ENCODE measurements around the gene CCDC149. TPM values are rescaled to one million over a fixed set of nuclear protein-coding genes. Genes with fewer than 3 reads are reported as not detected.

CCDC149 gene
- total and polyA plus RNA-seq, 2 donors (not counting 3 experiments of a cell fraction or from before 2014, with no cell fraction given), result 7.8 to 11.3 TPM

GRCh38 chr4:24865401-24865800 is 47.4 kb downstream of the CCDC149 start:
- Histone ChIP-seq H4K20me1 (replicated peaks; ENCODE audit: control insufficient read depth, extremely low read depth, insufficient read depth, low read length) (no peaks in the 10 kb centered on the region), H3K4me3 (replicated peaks in 1 of 3; ENCODE audit: insufficient read depth in 1 of 3, low read depth in 1 of 3, low read length in 3 of 3) (no peak overlapping the region), H3K27me3 (ENCODE audit: control insufficient read depth in 2 of 2, insufficient read depth in 2 of 2, low read length in 2 of 2) (no peaks in the 10 kb centered on the region), H3K9me3 (replicated peaks; ENCODE audit: control insufficient read depth, insufficient read depth, low read length) (no peaks in the 10 kb centered on the region), H3K4me1 (ENCODE audit: control insufficient read depth, extremely low read depth, insufficient read depth, low read length) (no peaks in the 10 kb centered on the region), H3K9ac (replicated peaks; ENCODE audit: extremely low read depth, insufficient read depth, low read length) (no peak overlapping the region), H3K4me2 (ENCODE audit: insufficient read depth, low read length) (no peak overlapping the region), H3K9me1 (replicated peaks; ENCODE audit: control insufficient read depth, extremely low read depth, insufficient read depth, low read length) (no peaks in the 10 kb centered on the region), H2AFZ (ENCODE audit: low read depth, low read length) (no peak overlapping the region), H3K27ac (ENCODE audit: insufficient read depth, low read depth, low read length) (no peak overlapping the region), H3K79me2 (ENCODE audit: control insufficient read depth, insufficient read depth, low read length) (no peaks in the 10 kb centered on the region), H3K36me3 (ENCODE audit: control insufficient read depth in 2 of 2, extremely low read depth in 1 of 2, insufficient read depth in 2 of 2, low read length in 2 of 2) (no peaks in the 10 kb centered on the region)
- DNase-seq (ENCODE audit: low read depth, low spot score), result no peak
- BruUV-seq (replicated peaks), result no TSS peak
- no peak for TF ChIP-seq POLR2A (IDR thresholded peaks at IDR 0.05; ENCODE audit: low read depth, low read length)
- ChIA-PET CTCF (no interaction called here), POLR2A (no interaction called here)
- no peak for FAIRE-seq
- dilution Hi-C loops (cut with MboI; ENCODE audit: extremely low pct_ligation_motif_present, low sequenced_read_pairs) (no loop called here), intact Hi-C loops (cut with micrococcal nuclease) (no loop called here)

- BruUV-seq (replicated peaks), result no TSS peak
- no peak overlapping the region for H2AFZ ChIP-seq (ENCODE audit: low read depth, low read length)
- no peak overlapping the region for H3K4me3 ChIP-seq (replicated peaks in 1 of 3; ENCODE audit: insufficient read depth in 1 of 3, low read depth in 1 of 3, low read length in 3 of 3)
- H3K27ac ChIP-seq (ENCODE audit: insufficient read depth, low read depth, low read length), result no peak overlapping the region
- no peak overlapping the region for H3K4me2 ChIP-seq (ENCODE audit: insufficient read depth, low read length)
- ChIA-PET CTCF (no interaction called here), POLR2A (no interaction called here)
- H4K20me1 ChIP-seq (replicated peaks; ENCODE audit: control insufficient read depth, extremely low read depth, insufficient read depth, low read length), result no peaks in the 10 kb centered on the region
- H3K9me1 ChIP-seq (replicated peaks; ENCODE audit: control insufficient read depth, extremely low read depth, insufficient read depth, low read length), result no peaks in the 10 kb centered on the region
- no peak for FAIRE-seq
- H3K9ac ChIP-seq (replicated peaks; ENCODE audit: extremely low read depth, insufficient read depth, low read length), result no peak overlapping the region
- TF ChIP-seq CTCF (IDR thresholded peaks at IDR 0.05; ENCODE audit: extremely low read depth in 1 of 2, insufficient read depth in 1 of 2, low read depth in 1 of 2, low read length in 2 of 2), result no peak
- no peak for TF ChIP-seq MYC (IDR thresholded peaks at IDR 0.05; ENCODE audit: low read depth, low read length)
- TF ChIP-seq FOS (IDR thresholded peaks at IDR 0.05; ENCODE audit: borderline replicate concordance, insufficient read depth, low read length), result no peak
- TF ChIP-seq EZH2 (IDR thresholded peaks at IDR 0.05; ENCODE audit: borderline replicate concordance, low read depth, low read length, severe bottlenecking), result no peak
- no peak for TF ChIP-seq POLR2AphosphoS5 (IDR thresholded peaks at IDR 0.05; ENCODE audit: insufficient read depth, low read depth, low read length)
- dilution Hi-C loops (cut with MboI; ENCODE audit: extremely low pct_ligation_motif_present, low sequenced_read_pairs) (no loop called here), intact Hi-C loops (cut with micrococcal nuclease) (no loop called here)
- no peaks in the 10 kb centered on the region for H3K36me3 ChIP-seq (ENCODE audit: control insufficient read depth in 2 of 2, extremely low read depth in 1 of 2, insufficient read depth in 2 of 2, low read length in 2 of 2)
- no peaks in the 10 kb centered on the region for H3K27me3 ChIP-seq (ENCODE audit: control insufficient read depth in 2 of 2, insufficient read depth in 2 of 2, low read length in 2 of 2)
- H3K4me1 ChIP-seq (ENCODE audit: control insufficient read depth, extremely low read depth, insufficient read depth, low read length), result no peaks in the 10 kb centered on the region
- DNase-seq (ENCODE audit: low read depth, low spot score), result no peak
- no peaks in the 10 kb centered on the region for H3K79me2 ChIP-seq (ENCODE audit: control insufficient read depth, insufficient read depth, low read length)
- H3K9me3 ChIP-seq (replicated peaks; ENCODE audit: control insufficient read depth, insufficient read depth, low read length), result no peaks in the 10 kb centered on the region
Observed at GRCh38 chr4:24863799-24864198, 49.0 kb downstream of the CCDC149 start.

Measured in endothelial cell of umbilical vein (primary cell).